Kidney (tissue), 14 donors: ENCODE results near the gene HCAR2. TPM values are rescaled to one million over a fixed set of nuclear protein-coding genes. Genes with fewer than 3 reads are reported as not detected.

Experiments
- DNase-seq, 5 donors: peaks; one replicate each; pipeline ENCODE4 v3.0.0-alpha.2; 2013 to 2020
- FAIRE-seq: peaks from 2 replicates; lab custom pipeline; 2012; peaks lifted over from hg19 to GRCh38; lab: Jason Lieb, UNC
- H3K27ac ChIP-seq, 2 donors: one replicate each; pipeline ENCODE4 v1.7.0; 2013; ENCODE audit warnings: low read depth in 2 of 2, low read length in 2 of 2, inconsistent platforms in 1 of 2
- H3K27me3 ChIP-seq: one replicate; pipeline ENCODE4 v1.7.1; 2013; ENCODE audit warnings: low read length, inconsistent platforms; ENCODE audit not compliant: control insufficient read depth, insufficient read depth
- H3K36me3 ChIP-seq, 3 donors: one replicate each; pipeline versions ENCODE4 v1.7.0 to v1.7.1; 2013; ENCODE audit warnings: low read length in 3 of 3, control low read depth in 1 of 3, inconsistent platforms in 1 of 3; ENCODE audit not compliant: insufficient read depth in 3 of 3, control insufficient read depth in 2 of 3
- H3K4me1 ChIP-seq, 3 donors: one replicate each; pipeline versions ENCODE4 v1.7.0 to v1.7.1; 2013; ENCODE audit warnings: low read length in 3 of 3, inconsistent platforms in 1 of 3, low read depth in 1 of 3; ENCODE audit not compliant: control insufficient read depth in 2 of 3, insufficient read depth in 2 of 3
- H3K4me3 ChIP-seq, 3 donors: one replicate each; pipeline versions ENCODE4 v1.7.0 to v1.8.1; 2013; ENCODE audit warnings: low read length in 3 of 3, control low read depth in 1 of 3, inconsistent platforms in 1 of 3
- H3K9ac ChIP-seq, 3 donors: one replicate each; pipeline versions ENCODE4 v1.7.0 to v1.7.1; 2013; ENCODE audit warnings: low read length in 3 of 3, control low read depth in 1 of 3, inconsistent platforms in 1 of 3
- H3K9me3 ChIP-seq, 3 donors: one replicate each; pipeline versions ENCODE4 v1.7.0 to v1.7.1; 2013; ENCODE audit warnings: low read length in 3 of 3, control low read depth in 1 of 3, inconsistent platforms in 1 of 3; ENCODE audit not compliant: control insufficient read depth in 2 of 3, insufficient read depth in 1 of 3
- intact Hi-C: fragments of 100-400 bp; cut with DNase I; formaldehyde crosslinking; loops from one replicate; pipeline ENCODE4 v1.11.1; 2022
- polyA plus RNA-seq: library from polyadenylated mRNA; stranded (reverse); fragments of 350-450 nt; fragmentation: Illumina TruSeq; extraction: RNeasy Lipid Tissue Mini Kit (QIAGEN cat#74804); gene quantifications from one replicate; pipeline ENCODE4 v1.2.3, GENCODE V29; 2014; ENCODE audit warnings: low read depth, low replicate concordance; ENCODE audit not compliant: insufficient read depth
- total RNA-seq: library from RNA; stranded (reverse); fragmentation: NEBNext Ultra II Directional; extraction: Animal tissue kit (Norgen Biotek cat#: 25700); gene quantifications from one replicate; pipeline ENCODE4 v1.2.1, GENCODE V29; 2021
- TF ChIP-seq, protein P1 (sequence below): IDR thresholded peaks from 3 replicates; pipeline ENCODE4 v1.5.1; 2012; ENCODE audit warnings: mild to moderate bottlenecking, moderate library complexity, borderline replicate concordance; ENCODE audit not compliant: insufficient read depth; ENCODE audit errors: extremely low read depth
- donor health status: control.
- donor health status: control.
- donor health status: control.
- donor health status: control.
- donor health status: control.
- donor health status: DM: yes; HTN: yes; CAD: no.
- donor health status: Normal renal cell carcinoma (clear cell type).

HCAR2 gene
- total and polyA plus RNA-seq, 2 donors from 2014 or later = not detected

- H3K4me1 ChIP-seq = no peaks in the 10 kb centered on the region
- H3K4me3 ChIP-seq = no peak overlapping the region
- FAIRE-seq = no peak
- H3K27ac ChIP-seq = no peak overlapping the region
- intact Hi-C loops = no loop called here
- H3K27me3 ChIP-seq = no peaks in the 10 kb centered on the region
- TF ChIP-seq, protein P1, sequence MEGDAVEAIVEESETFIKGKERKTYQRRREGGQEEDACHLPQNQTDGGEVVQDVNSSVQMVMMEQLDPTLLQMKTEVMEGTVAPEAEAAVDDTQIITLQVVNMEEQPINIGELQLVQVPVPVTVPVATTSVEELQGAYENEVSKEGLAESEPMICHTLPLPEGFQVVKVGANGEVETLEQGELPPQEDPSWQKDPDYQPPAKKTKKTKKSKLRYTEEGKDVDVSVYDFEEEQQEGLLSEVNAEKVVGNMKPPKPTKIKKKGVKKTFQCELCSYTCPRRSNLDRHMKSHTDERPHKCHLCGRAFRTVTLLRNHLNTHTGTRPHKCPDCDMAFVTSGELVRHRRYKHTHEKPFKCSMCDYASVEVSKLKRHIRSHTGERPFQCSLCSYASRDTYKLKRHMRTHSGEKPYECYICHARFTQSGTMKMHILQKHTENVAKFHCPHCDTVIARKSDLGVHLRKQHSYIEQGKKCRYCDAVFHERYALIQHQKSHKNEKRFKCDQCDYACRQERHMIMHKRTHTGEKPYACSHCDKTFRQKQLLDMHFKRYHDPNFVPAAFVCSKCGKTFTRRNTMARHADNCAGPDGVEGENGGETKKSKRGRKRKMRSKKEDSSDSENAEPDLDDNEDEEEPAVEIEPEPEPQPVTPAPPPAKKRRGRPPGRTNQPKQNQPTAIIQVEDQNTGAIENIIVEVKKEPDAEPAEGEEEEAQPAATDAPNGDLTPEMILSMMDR = no peak
- H3K9me3 ChIP-seq = no peaks in the 10 kb centered on the region
- no peak overlapping the region for H3K9ac ChIP-seq
- DNase-seq = no peak
- H3K36me3 ChIP-seq = no peaks in the 10 kb centered on the region
These were observed 51.5 kb downstream of the HCAR2 start for GRCh38 chr12:122651520-122652224.

Other genes starting within 250 kb of the HCAR2 start
- gene ZCCHC8, start 202.4 kb downstream of the HCAR2 start, total RNA-seq = 25.8 TPM
- 10.9 TPM for gene ZCCHC8, start 202.4 kb downstream of the HCAR2 start, polyA plus RNA-seq
- 73.9 TPM for gene RSRC2, start 176.4 kb downstream of the HCAR2 start, total RNA-seq
- 39.4 TPM for gene RSRC2, start 176.4 kb downstream of the HCAR2 start, polyA plus RNA-seq
- 12.6 TPM for gene KNTC1, start 176.1 kb downstream of the HCAR2 start, total RNA-seq
- 4.3 TPM for gene KNTC1, start 176.1 kb downstream of the HCAR2 start, polyA plus RNA-seq
- gene HCAR3, start 13.5 kb upstream of the HCAR2 start, total RNA-seq = not detected
- gene HCAR3, start 13.5 kb upstream of the HCAR2 start, polyA plus RNA-seq = not detected
- 0.72 TPM for gene HCAR1, start 27.5 kb upstream of the HCAR2 start, total RNA-seq
- gene HCAR1, start 27.5 kb upstream of the HCAR2 start, polyA plus RNA-seq = 0.99 TPM
- gene DENR, start 49.5 kb upstream of the HCAR2 start, total RNA-seq = 35.7 TPM
- 31.5 TPM for gene DENR, start 49.5 kb upstream of the HCAR2 start, polyA plus RNA-seq
- 0.22 TPM for gene CCDC62, start 71.2 kb upstream of the HCAR2 start, total RNA-seq
- gene CCDC62, start 71.2 kb upstream of the HCAR2 start, polyA plus RNA-seq = not detected
- 87.8 TPM for gene HIP1R, start 132.1 kb upstream of the HCAR2 start, total RNA-seq
- 39.4 TPM for gene HIP1R, start 132.1 kb upstream of the HCAR2 start, polyA plus RNA-seq
- gene VPS37B, start 192.8 kb upstream of the HCAR2 start, total RNA-seq = 47.8 TPM
- 21.4 TPM for gene VPS37B, start 192.8 kb upstream of the HCAR2 start, polyA plus RNA-seq